ENCODE measurements around the gene CEP85L. TPM values are rescaled to one million over a fixed set of nuclear protein-coding genes. Genes with fewer than 3 reads are reported as not detected.

Gene CEP85L
- total and polyA plus RNA-seq, 10 of the 15 experiments (the other 5 are each of a cell fraction or from before 2014, with no cell fraction given) = 1.8 to 10.9 (median 7.1) TPM

GRCh38 chr6:118514689-118515088 lies 136.7 kb downstream of the CEP85L start:
- Histone ChIP-seq H2AFZ (ENCODE audit: control insufficient read depth, low read depth, low read length) (no peak overlapping the region), H3K36me3 (ENCODE audit: control insufficient read depth in 2 of 2, insufficient read depth in 2 of 2, low read length in 1 of 2) (no peaks in the 10 kb centered on the region), H4K20me1 (ENCODE audit: control insufficient read depth, insufficient read depth) (no peaks in the 10 kb centered on the region), H3K27me3 (replicated peaks in 1 of 2; ENCODE audit: control insufficient read depth in 2 of 2, insufficient read depth in 2 of 2, low read length in 1 of 2) (no peaks in the 10 kb centered on the region), H3K4me2 (ENCODE audit: control insufficient read depth, insufficient read depth) (no peak overlapping the region), H3K79me2 (ENCODE audit: control insufficient read depth, insufficient read depth, low read length) (no peaks in the 10 kb centered on the region), H3K9me3 (replicated peaks; ENCODE audit: control insufficient read depth, insufficient read depth, low read length) (no peaks in the 10 kb centered on the region), H3K9ac (ENCODE audit: control insufficient read depth, insufficient read depth, low read length) (no peak overlapping the region), H3K4me3 (no peak overlapping the region), H3K27ac (ENCODE audit: control insufficient read depth, insufficient read depth) (no peak overlapping the region), H3K4me1 (ENCODE audit: control insufficient read depth, insufficient read depth, low read length) (no peaks in the 10 kb centered on the region)
- ATAC-seq (no peak), DNase-seq (ENCODE audit: low read depth, low spot score) (no peak), FAIRE-seq (no peak)
- BruUV-seq (replicated peaks) = no TSS peak
- SMC1A ChIA-PET (ENCODE audit: uncharacterized antibody, unreplicated experiment) = no interaction called here
- CTCF ChIA-PET = no interaction called here
- POLR2A ChIA-PET = no interaction called here
- in situ Hi-C loops (cut with MboI) = no loop called here
- TF ChIP-seq SREBF1 (IDR thresholded peaks at IDR 0.05; ENCODE audit: low read length) = no peak
- TF ChIP-seq CEBPB (IDR thresholded peaks at IDR 0.05; ENCODE audit: borderline replicate concordance in 1 of 2, low read depth in 2 of 2, low read length in 2 of 2) = no peak
- no peak for TF ChIP-seq EZH2 (IDR thresholded peaks at IDR 0.05; ENCODE audit: borderline replicate concordance, control insufficient read depth, low read depth, low read length)
- TF ChIP-seq BACH1 (IDR thresholded peaks at IDR 0.05; ENCODE audit: borderline replicate concordance) = no peak
- TF ChIP-seq GABPA (IDR thresholded peaks at IDR 0.05; ENCODE audit: low read depth) = no peak
- TF ChIP-seq BHLHE40 (IDR thresholded peaks at IDR 0.05; ENCODE audit: borderline replicate concordance in 1 of 2, low read depth in 2 of 2, low read length in 1 of 2) = no peak
- no peak for TF ChIP-seq POLR2AphosphoS5 (IDR thresholded peaks at IDR 0.05; ENCODE audit: low read length)
- no peak for TF ChIP-seq EED (IDR thresholded peaks at IDR 0.05; ENCODE audit: low read depth)
- TF ChIP-seq MYC (IDR thresholded peaks at IDR 0.05; ENCODE audit: insufficient read depth, insufficient read length, insufficient replicate concordance, low read length, severe bottlenecking) = no peak
- no peak for TF ChIP-seq REST (IDR thresholded peaks at IDR 0.05; ENCODE audit: low read depth, low read length)
- no peak for TF ChIP-seq E4F1 (IDR thresholded peaks at IDR 0.05; ENCODE audit: borderline replicate concordance, partially characterized antibody)
- no peak for TF ChIP-seq IRF3 (IDR thresholded peaks at IDR 0.05)
- no peak for TF ChIP-seq MTA3 (IDR thresholded peaks at IDR 0.05; ENCODE audit: borderline replicate concordance, low read length)
- 97% methylated on average over 3 of the region's 3 CpGs for WGBS (ENCODE audit: insufficient coverage, insufficient replicate concordance, low lambda C conversion rate, missing lambda C conversion rate)
- intact Hi-C loops (cut with micrococcal nuclease; ENCODE audit: unreplicated experiment) = no loop called here
- RAD21 ChIA-PET (ENCODE audit: unreplicated experiment) = no interaction called here

Measured in GM12878 (cell line).